AG09309 (cell line): ENCODE measurements around the gene IARS1.
A peak's percentile ranks its signal among the peaks of the same experiment; 100 is the strongest.

Experiments
- DNase-seq: peaks from one replicate; pipeline ENCODE4 v3.0.0-alpha.2; 2010; ENCODE audit warnings: low read depth
- H3K4me3 ChIP-seq: 2 replicates; pipeline ENCODE4 v1.5.1; 2011; ENCODE audit warnings: mild to moderate bottlenecking, low read depth, low read length, moderate library complexity; ENCODE audit not compliant: control insufficient read depth
- TF ChIP-seq, protein P1 (sequence below): IDR thresholded peaks from 2 replicates; pipeline ENCODE4 v1.5.1; 2011; ENCODE audit warnings: mild to moderate bottlenecking, low read depth, low read length, inconsistent platforms; ENCODE audit not compliant: insufficient read depth, control insufficient read depth; ENCODE audit errors: missing control alignments

IARS1 gene

DNA sequence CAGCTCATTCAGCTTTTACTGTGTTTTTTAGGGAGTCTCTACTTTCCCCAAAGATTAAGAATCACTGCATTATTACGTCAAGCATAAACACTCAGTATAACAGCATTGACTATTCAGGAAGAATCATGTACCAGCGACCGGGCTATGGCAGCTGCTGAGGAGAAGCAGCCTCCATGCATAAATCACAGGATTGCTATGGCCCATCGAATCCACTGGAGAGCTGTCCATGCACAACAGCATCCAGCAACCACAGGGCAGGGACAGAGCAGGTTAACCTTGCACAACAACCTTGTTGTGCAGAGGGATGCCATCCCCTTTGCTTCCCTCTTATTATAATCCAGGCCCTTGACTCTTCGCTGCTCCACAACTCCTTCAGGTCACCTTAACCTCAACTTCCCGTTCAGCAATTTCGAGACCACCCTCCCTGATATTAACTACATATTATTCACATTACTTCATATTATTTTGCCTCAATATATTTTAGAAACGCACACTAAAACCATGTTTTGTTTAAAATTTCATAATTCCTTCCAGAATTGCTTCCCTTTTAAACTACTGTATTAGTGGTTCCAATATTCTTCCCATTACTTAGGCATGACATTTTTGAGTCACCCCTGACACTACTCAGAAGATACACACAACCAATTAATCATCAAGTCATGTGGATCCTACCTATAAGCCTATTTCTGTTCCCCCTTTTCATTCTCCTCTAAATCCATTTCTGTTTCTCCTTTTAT is 991 bp downstream of the IARS1 start:
- no peak for DNase-seq
- TF ChIP-seq, protein P1, sequence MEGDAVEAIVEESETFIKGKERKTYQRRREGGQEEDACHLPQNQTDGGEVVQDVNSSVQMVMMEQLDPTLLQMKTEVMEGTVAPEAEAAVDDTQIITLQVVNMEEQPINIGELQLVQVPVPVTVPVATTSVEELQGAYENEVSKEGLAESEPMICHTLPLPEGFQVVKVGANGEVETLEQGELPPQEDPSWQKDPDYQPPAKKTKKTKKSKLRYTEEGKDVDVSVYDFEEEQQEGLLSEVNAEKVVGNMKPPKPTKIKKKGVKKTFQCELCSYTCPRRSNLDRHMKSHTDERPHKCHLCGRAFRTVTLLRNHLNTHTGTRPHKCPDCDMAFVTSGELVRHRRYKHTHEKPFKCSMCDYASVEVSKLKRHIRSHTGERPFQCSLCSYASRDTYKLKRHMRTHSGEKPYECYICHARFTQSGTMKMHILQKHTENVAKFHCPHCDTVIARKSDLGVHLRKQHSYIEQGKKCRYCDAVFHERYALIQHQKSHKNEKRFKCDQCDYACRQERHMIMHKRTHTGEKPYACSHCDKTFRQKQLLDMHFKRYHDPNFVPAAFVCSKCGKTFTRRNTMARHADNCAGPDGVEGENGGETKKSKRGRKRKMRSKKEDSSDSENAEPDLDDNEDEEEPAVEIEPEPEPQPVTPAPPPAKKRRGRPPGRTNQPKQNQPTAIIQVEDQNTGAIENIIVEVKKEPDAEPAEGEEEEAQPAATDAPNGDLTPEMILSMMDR, result no peak
- peak overlapping the region; percentile 76 for H3K4me3 ChIP-seq

DNA sequence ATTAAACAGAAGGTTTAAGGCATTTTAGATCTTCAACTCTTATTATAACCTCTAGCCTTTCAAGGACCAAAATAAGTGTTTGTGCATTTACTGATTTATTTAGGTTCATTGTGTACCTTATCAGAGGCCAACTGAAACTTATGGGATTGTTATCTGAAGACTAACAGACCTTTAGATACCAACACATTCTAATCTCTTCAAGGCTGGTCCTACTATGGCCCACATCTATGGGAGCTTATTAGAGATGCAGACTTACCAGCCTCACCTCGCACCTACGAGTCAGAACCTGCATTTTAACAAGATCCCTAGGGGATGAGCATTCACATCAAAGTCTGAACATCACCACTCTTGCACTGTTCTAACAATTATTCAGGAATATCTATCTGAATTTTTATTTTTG is 1.9 kb downstream of the IARS1 start:
- no peak for DNase-seq
- H3K4me3 ChIP-seq, result peak overlapping the region; percentile 76
- TF ChIP-seq, protein P1, result no peak

- DNase-seq, result no peak
- TF ChIP-seq, protein P1, result no peak
- H3K4me3 ChIP-seq, result no peak overlapping the region
These were observed 2.6 kb downstream of the IARS1 start for GRCh38 chr9:92290785-92291429.

- H3K4me3 ChIP-seq, result no peak overlapping the region
- no peak for DNase-seq
- TF ChIP-seq, protein P1, result no peak
These were observed 3.6 kb downstream of the IARS1 start for GRCh38 chr9:92289708-92290390.

DNA sequence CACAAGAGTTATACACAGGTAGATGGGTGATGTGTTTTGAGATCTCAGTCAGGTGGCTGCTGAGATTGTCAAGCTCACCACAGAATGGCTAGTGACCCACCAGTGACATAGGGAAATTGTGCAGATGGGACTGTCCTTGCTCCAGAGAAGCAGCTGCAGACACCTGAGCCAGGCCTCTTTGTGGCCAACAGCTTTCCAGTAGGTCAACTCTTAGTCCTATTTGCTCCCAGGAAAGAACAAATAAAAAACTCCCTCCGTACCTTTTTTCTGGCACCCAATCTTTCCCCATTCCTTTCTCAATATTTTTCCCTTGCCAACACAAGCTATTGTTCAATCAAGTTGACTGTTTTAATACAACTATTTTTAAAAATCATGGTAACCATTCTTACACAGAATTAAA is 14.2 kb downstream of the IARS1 start:
- DNase-seq, result no peak
- TF ChIP-seq, protein P1, result no peak
- H3K4me3 ChIP-seq, result no peak overlapping the region

DNA sequence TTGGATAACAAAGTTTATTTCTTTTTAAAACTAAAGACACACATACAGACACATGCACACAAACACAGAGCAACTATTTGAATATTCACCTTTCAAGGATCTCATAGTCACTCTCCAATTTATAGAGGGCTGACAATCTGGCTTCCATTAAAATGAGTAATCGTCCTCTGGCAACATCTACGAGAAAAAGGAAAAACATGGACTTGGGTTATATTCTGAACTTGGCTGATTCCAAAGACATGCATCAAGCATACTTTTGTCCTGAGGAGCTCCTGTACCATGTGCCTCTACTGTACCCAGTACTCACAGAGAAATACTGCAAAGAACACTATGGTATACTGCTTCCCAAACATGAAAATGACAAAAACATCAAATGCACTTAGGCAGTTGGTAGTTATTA is 15.4 kb downstream of the IARS1 start:
- TF ChIP-seq, protein P1, result no peak
- DNase-seq, result peak; percentile 52

More for the DNA sequence above, 15.4 kb downstream of the IARS1 start:
- H3K4me3 ChIP-seq, result no peak overlapping the region
